CD14-positive monocyte (primary cell): ENCODE measurements around the gene CFAP47. TPM values are rescaled to one million over a fixed set of nuclear protein-coding genes. Genes with fewer than 3 reads are reported as not detected.

Source experiments
- DNase-seq, 3 donors: peaks; one replicate each; pipeline ENCODE4 v3.0.0-alpha.2; 2011 to 2022
- H2AFZ ChIP-seq: 2 replicates; pipeline ENCODE4 v1.6.0; 2012; ENCODE audit warnings: mild to moderate bottlenecking, low read depth, low read length, inconsistent platforms; ENCODE audit not compliant: insufficient read depth, poor library complexity, severe bottlenecking
- H3K27ac ChIP-seq, 2 donors: 1 replicate in 1 of 2; 2 replicates in 1 of 2; pipeline ENCODE4 v1.5.1; 2012 to 2013; ENCODE audit warnings: low read length in 2 of 2, control low read depth in 1 of 2, inconsistent platforms in 1 of 2, low read depth in 1 of 2, mild to moderate bottlenecking in 1 of 2
- H3K27me3 ChIP-seq, 2 donors: one replicate each; pipeline versions ENCODE4 v1.6.0 to v1.6.1; 2011 to 2013; ENCODE audit warnings: low read length in 2 of 2; ENCODE audit not compliant: control insufficient read depth in 2 of 2, insufficient read depth in 2 of 2
- H3K36me3 ChIP-seq, 2 donors: replicated peaks in 1 of 2; 1 replicate in 1 of 2; 2 replicates in 1 of 2; pipeline versions ENCODE4 v1.5.1 to v1.6.1; 2012 to 2013; ENCODE audit warnings: low read length in 2 of 2, control low read depth in 1 of 2, inconsistent platforms in 1 of 2, mild to moderate bottlenecking in 1 of 2; ENCODE audit not compliant: insufficient read depth in 2 of 2, control insufficient read depth in 1 of 2
- H3K4me1 ChIP-seq, 2 donors: 1 replicate in 1 of 2; 2 replicates in 1 of 2; pipeline versions ENCODE4 v1.5.1 to v1.6.1; 2012 to 2013; ENCODE audit warnings: low read length in 2 of 2, control low read depth in 1 of 2, inconsistent platforms in 1 of 2, mild to moderate bottlenecking in 1 of 2, moderate library complexity in 1 of 2; ENCODE audit not compliant: insufficient read depth in 2 of 2, control insufficient read depth in 1 of 2
- H3K4me2 ChIP-seq: replicated peaks from 2 replicates; pipeline ENCODE3; 2012; ENCODE audit warnings: low read length, moderate library complexity, mild to moderate bottlenecking; ENCODE audit not compliant: poor library complexity, severe bottlenecking; ENCODE audit errors: extremely low read depth
- H3K4me3 ChIP-seq, 3 experiments: fragments of 200-600 bp in 1 of 3; sonication (generic) in 1 of 3; replicated peaks in 1 of 3; 1 replicate in 2 of 3; 2 replicates in 1 of 3; pipeline ENCODE4 v1.5.1; 2011 to 2013; ENCODE audit warnings: low read length in 3 of 3, mild to moderate bottlenecking in 3 of 3, control low read depth in 2 of 3, low read depth in 2 of 3, inconsistent platforms in 1 of 3, moderate library complexity in 1 of 3
- H3K79me2 ChIP-seq: 2 replicates; pipeline ENCODE4 v1.6.0; 2012; ENCODE audit warnings: mild to moderate bottlenecking, control low read depth, inconsistent platforms, low read length, moderate library complexity; ENCODE audit not compliant: insufficient read depth
- H3K9ac ChIP-seq: 2 replicates; pipeline ENCODE4 v1.6.0; 2017; ENCODE audit warnings: low read length, mild to moderate bottlenecking; ENCODE audit not compliant: insufficient read depth, poor library complexity, severe bottlenecking
- H3K9me3 ChIP-seq, 2 donors: replicated peaks in 1 of 2; 1 replicate in 1 of 2; 2 replicates in 1 of 2; pipeline versions ENCODE4 v1.5.1 to v1.6.1; 2012 to 2013; ENCODE audit warnings: low read length in 2 of 2, control low read depth in 1 of 2; ENCODE audit not compliant: control insufficient read depth in 1 of 2, insufficient read depth in 1 of 2
- H4K20me1 ChIP-seq: 2 replicates; pipeline ENCODE4 v1.6.0; 2012; ENCODE audit warnings: mild to moderate bottlenecking, low read length, control low read depth, moderate library complexity; ENCODE audit not compliant: insufficient read depth
- H3K27ac Mint-ChIP-seq, 7 donors: one replicate each; pipeline ENCODE4 v1.8.0; 2020; ENCODE audit warnings: mild to moderate bottlenecking in 7 of 7, mixed read lengths in 7 of 7, moderate library complexity in 6 of 7, inconsistent platforms in 2 of 7
- H3K27me3 Mint-ChIP-seq, 3 donors: one replicate each; pipeline ENCODE4 v1.8.0; 2021 to 2022; ENCODE audit warnings: low read depth in 3 of 3, mild to moderate bottlenecking in 3 of 3, mixed read lengths in 3 of 3, moderate library complexity in 3 of 3, inconsistent platforms in 1 of 3
- H3K36me3 Mint-ChIP-seq, 2 donors: one replicate each; pipeline ENCODE4 v1.8.0; 2020; ENCODE audit warnings: mixed read lengths in 2 of 2, inconsistent platforms in 1 of 2, mild to moderate bottlenecking in 1 of 2
- H3K4me1 Mint-ChIP-seq: one replicate; pipeline ENCODE4 v1.8.0; 2020; ENCODE audit warnings: mild to moderate bottlenecking, mixed read lengths
- H3K4me3 Mint-ChIP-seq, 2 donors: one replicate each; pipeline ENCODE4 v1.8.0; 2020; ENCODE audit warnings: mild to moderate bottlenecking in 2 of 2, mixed read lengths in 2 of 2, moderate library complexity in 1 of 2
- H3K9me3 Mint-ChIP-seq, 7 donors: one replicate each; pipeline ENCODE4 v1.8.0; 2020 to 2022; ENCODE audit warnings: mixed read lengths in 7 of 7, mild to moderate bottlenecking in 6 of 7, moderate library complexity in 6 of 7, inconsistent platforms in 2 of 7
- WGBS: methylation state at CpG from one replicate; pipeline ENCODE4 v1.1.5; 2013; ENCODE audit warnings: missing lambda C conversion rate; ENCODE audit not compliant: insufficient coverage; 5-methylcytosine and 5-hydroxymethylcytosine counted together
- intact Hi-C, 2 donors: fragments of 100-400 bp; cut with micrococcal nuclease; formaldehyde crosslinking; loops; one replicate each; pipeline versions ENCODE4 v1.15.0 to v1.15.1; 2023
- polyA plus RNA-seq, 3 donors: library from polyadenylated mRNA; depleted of rRNA in 1 of 3; unstranded in 2 of 3; stranded (reverse) in 1 of 3; fragments of 300-500 nt in 2 of 3; fragments of >200 nt in 1 of 3; fragmentation: Illumina TruSeq in 2 of 3; gene quantifications; 1 replicate in 2 of 3; 2 replicates in 1 of 3; pipeline ENCODE4 v1.2.3, GENCODE V29; 2012 to 2021
- TF ChIP-seq, protein P1 (sequence below): fragments of 200-600 bp; IDR thresholded peaks from one replicate; pipeline ENCODE4 v1.8.0; 2022; ENCODE audit warnings: antibody characterized with exemption, mild to moderate bottlenecking

Gene CFAP47
- polyA plus RNA-seq, 3 donors: not detected

DNA sequence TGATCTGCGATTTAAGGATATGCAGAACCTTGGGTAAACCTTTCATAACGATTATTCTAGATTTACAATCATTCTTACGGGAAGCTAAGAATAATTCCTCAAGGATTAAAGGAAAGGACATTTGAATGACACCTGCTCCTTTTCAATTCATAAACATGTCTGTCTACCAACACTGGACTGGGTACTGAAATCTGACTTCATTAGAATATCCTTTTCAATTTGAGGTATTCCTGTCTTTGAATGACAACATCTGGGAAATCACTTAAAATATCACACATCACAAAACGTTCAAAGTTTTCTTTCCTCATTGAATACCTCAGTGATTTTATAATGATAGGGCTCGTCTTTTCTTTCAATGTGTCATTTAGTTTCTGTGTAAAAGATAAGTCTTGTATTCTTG is 87.7 kb downstream of the CFAP47 start:
- DNase-seq: no peak
- no peaks in the 10 kb centered on the region for H3K79me2 ChIP-seq

DNA sequence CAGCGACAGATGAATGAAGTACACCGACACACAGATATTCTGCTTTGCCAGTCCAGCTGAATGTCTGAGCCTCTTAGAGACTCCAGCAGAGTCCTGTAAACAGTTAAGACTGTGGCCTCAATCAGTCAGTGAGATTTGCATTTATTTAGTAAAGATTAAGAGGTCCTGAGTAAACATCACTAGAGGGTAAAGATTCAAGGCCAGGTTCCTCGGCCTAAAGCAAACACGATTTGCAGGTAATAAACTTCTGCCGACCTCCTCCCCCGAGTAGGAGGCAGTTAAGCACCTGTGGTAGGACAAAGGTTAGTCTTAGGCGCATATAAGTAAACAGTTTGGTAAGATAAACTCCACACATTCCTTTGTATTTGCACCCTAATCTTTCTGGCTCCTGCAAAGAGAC is 99.6 kb downstream of the CFAP47 start:
- H2AFZ ChIP-seq: no peak overlapping the region
- DNase-seq: no peak
- Mint-ChIP-seq H3K27me3 (no peaks in the 10 kb centered on the region), H3K4me3 (no peak overlapping the region), H3K36me3 (no peaks in the 10 kb centered on the region), H3K27ac (no peak overlapping the region), H3K9me3 (peaks cover 0 to 5% (median 0%) of the 10 kb centered on the region in 7 donors), H3K4me1 (no peaks in the 10 kb centered on the region)
- H3K4me1 ChIP-seq: no peaks in the 10 kb centered on the region
- no peaks in the 10 kb centered on the region for H4K20me1 ChIP-seq
- WGBS: no CpG with 5 or more reads among the region's 7 CpGs
- TF ChIP-seq, protein P1, sequence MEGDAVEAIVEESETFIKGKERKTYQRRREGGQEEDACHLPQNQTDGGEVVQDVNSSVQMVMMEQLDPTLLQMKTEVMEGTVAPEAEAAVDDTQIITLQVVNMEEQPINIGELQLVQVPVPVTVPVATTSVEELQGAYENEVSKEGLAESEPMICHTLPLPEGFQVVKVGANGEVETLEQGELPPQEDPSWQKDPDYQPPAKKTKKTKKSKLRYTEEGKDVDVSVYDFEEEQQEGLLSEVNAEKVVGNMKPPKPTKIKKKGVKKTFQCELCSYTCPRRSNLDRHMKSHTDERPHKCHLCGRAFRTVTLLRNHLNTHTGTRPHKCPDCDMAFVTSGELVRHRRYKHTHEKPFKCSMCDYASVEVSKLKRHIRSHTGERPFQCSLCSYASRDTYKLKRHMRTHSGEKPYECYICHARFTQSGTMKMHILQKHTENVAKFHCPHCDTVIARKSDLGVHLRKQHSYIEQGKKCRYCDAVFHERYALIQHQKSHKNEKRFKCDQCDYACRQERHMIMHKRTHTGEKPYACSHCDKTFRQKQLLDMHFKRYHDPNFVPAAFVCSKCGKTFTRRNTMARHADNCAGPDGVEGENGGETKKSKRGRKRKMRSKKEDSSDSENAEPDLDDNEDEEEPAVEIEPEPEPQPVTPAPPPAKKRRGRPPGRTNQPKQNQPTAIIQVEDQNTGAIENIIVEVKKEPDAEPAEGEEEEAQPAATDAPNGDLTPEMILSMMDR: no peak
- intact Hi-C loops: no loop called here
- H3K4me2 ChIP-seq: no peak overlapping the region
- H3K9ac ChIP-seq: no peak overlapping the region
- H3K27me3 ChIP-seq: no peaks in the 10 kb centered on the region
- H3K9me3 ChIP-seq: no peaks in the 10 kb centered on the region
- no peak overlapping the region for H3K27ac ChIP-seq
- no peaks in the 10 kb centered on the region for H3K79me2 ChIP-seq
- H3K36me3 ChIP-seq: no peaks in the 10 kb centered on the region
- no peak overlapping the region for H3K4me3 ChIP-seq

More for the DNA sequence above, 87.7 kb downstream of the CFAP47 start:
- no peak overlapping the region for H3K9ac ChIP-seq
- no CpG with 5 or more reads among the region's 5 CpGs for WGBS
- Mint-ChIP-seq H3K36me3 (no peaks in the 10 kb centered on the region), H3K4me1 (no peaks in the 10 kb centered on the region), H3K27me3 (no peaks in the 10 kb centered on the region), H3K27ac (no peak overlapping the region), H3K9me3 (peaks cover 0 to 3% (median 0%) of the 10 kb centered on the region in 7 donors), H3K4me3 (no peak overlapping the region)
- H4K20me1 ChIP-seq: no peaks in the 10 kb centered on the region
- no peaks in the 10 kb centered on the region for H3K27me3 ChIP-seq
- intact Hi-C loops: no loop called here
- H3K27ac ChIP-seq: no peak overlapping the region
- H3K36me3 ChIP-seq: no peaks in the 10 kb centered on the region
- no peak overlapping the region for H3K4me2 ChIP-seq
- TF ChIP-seq, protein P1: no peak
- H3K4me1 ChIP-seq: no peaks in the 10 kb centered on the region
- H2AFZ ChIP-seq: no peak overlapping the region
- H3K9me3 ChIP-seq: no peaks in the 10 kb centered on the region
- H3K4me3 ChIP-seq: no peak overlapping the region
